NCI-H2171 treated with DMSO at 0.1 percent for 48 hours (cell line): ENCODE measurements around the gene XAGE3.
"Not testable (repeated sequence)": the region's sequence is repeated elsewhere in the genome, so short reads cannot be mapped to it uniquely, and the experiment has no call there.

ENCODE experiments used
- DNase-seq: peaks from one replicate; lab custom pipeline; 2025; lab: John Stamatoyannopoulos, UW

Gene XAGE3, protein sequence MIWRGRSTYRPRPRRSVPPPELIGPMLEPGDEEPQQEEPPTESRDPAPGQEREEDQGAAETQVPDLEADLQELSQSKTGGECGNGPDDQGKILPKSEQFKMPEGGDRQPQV

DNA sequence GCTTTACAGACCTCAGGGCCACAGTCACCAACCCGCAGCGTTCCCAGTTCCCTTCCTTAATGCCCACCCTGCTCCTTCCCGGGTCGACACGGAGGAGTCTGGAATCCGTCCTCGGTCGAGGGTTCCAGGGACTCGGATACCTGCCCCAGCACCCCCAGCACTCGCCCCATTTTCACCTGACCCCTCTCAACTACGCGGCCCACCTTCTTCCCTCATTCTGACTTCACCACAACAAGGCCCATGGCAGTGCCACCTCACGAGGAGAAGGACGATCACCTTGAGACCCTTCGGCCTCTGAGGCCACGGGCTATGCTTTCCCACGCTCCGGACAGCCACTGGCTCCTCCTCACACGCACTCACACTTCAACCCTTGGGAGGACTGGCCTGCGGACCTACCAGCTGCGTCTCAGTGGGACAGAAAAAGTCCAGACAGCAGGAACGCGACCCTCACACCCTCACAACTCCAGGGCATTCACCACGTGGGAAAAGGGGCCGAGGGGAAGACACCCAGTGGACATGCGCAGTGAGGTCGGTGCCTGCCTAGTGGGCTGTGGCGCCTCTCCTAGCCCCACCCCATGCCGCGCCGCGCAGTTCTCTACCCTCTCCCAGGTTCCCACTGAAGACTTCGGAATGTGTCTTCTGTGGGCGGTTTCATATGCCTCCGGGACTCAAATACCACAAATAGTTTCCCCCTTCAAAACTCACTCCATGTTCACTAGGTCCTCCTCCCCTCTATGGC lies at the start of gene XAGE3:
XAGE3 (minus strand) TSS at position 474 of the 739 bp plus-strand sequence. CDS start 950 bp downstream, outside the sequence.
- no peak for DNase-seq

DNA sequence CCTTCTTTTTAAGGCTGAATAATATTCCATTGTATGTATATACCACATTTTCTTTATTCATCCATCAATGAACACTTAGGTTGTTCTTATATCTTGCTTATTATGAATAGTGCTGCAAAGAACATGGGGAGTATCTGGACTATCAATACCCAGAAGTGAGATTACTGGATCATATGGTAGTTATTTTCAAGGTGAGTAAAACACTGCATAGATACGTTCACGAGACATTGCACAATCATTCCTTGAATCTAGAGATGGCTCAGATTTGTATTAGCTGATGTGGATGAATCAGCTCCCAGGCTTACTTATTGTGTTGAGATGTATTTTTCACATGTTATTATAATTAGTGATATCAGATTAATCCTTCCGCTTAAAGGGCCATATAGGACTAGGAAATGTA lies 46.8 kb upstream of the XAGE3 start:
- DNase-seq, result not testable (repeated sequence)

DNA sequence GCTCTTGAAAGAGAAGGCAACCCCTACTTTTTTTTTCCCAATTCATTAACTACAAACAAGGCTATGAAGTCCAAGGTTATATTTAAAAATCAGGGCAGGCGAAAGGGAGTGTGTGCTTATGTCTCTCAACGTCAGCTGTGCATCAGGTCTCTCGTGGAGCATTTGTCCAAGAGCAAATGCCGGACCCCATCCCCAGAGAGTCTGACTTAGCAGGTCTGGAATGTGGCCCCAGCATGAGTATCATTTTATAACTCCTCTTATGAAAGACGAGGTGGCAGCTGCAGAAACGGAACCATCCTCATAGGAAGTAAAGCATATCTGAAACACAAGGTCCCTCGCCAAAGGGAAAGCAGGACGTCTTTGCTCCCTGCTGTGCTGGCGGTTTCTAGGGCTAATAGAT lies 45.8 kb upstream of the XAGE3 start:
- not testable (repeated sequence) for DNase-seq

DNA sequence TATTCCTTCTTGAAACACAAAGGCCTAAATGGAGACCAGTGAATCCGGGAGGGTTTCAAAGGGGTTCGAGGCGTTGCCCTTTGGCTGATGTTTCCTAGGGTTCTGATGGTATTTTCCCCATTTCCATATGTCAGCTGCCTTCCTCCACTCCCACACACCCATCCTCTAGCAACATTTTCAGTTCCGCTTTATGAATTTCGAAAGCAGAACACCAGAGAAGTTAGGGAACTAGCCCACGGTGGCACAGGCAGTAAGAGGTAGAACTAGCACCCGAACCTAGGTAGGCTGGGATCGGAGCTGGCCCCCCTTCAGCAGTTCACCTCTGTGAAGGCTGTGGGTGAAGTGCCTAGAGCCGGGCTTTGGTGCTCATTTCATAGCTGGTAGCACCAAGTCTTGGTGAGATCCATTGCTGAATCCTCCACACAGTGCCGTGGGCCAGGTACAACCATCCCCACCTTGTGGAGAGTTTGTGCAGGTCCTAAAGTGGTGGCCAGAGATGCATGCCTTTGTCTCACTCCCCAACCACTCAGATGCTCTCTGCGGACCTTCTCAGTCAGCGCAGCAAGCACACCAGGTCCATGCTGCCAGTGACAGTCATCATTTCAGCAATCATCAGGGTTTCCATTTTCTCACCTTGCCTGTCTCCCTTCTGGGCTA lies 41.6 kb upstream of the XAGE3 start:
- DNase-seq, result not testable (repeated sequence)

DNA sequence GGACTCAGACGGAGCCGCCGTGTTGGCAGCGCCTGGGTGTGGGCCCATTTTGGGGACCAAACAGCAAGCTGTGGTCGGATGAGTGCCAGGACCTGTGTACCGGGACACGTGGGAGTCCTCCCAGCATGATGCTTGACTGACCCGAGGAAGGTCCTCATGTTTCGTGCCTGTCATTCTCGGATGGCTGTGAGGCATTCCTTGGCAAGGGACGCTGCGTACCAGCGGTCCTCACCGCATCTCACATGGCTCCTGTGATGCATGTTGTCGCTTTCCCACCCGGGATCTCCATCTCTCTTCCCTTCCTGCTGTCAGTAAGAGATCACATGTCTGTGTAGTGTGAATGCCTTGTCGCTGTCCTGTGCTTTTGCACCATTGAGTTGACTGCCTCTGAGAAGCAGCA lies 40.0 kb upstream of the XAGE3 start:
- not testable (repeated sequence) for DNase-seq

DNA sequence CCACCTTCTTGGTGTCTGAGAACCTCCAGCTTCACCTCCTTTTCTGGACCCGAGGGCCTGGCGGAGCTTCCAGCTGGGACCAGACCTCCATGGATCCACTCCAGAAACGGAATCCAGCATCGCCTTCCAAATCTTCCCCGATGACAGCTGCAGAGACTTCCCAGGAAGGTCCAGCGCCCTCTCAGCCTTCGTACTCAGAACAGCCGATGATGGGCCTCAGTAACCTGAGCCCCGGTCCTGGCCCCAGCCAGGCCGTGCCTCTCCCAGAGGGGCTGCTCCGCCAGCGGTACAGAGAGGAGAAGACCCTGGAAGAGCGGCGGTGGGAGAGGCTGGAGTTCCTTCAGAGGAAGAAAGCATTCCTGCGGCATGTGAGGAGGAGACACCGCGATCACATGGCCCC lies 39.3 kb upstream of the XAGE3 start:
- DNase-seq, result not testable (repeated sequence)

DNA sequence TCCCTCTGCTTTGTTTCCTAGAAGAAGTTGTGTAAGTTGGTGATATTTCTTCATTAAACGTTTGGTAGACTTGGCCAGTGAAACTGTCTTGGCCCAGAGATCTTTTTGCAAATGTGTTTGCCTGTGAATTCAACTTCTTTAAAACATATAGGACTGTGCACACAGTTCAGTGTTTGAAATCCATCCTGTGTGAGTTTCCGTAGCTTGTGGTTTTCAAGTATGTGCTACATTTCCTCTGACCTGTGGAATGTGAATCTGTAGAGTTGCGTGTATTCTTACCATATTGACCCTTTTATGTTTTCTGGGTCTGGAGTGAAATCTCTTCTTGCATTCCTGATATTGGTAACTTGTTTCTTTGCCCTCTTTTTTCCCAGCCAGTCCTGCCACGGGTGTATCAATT lies 38.2 kb upstream of the XAGE3 start:
- DNase-seq, result not testable (repeated sequence)

DNA sequence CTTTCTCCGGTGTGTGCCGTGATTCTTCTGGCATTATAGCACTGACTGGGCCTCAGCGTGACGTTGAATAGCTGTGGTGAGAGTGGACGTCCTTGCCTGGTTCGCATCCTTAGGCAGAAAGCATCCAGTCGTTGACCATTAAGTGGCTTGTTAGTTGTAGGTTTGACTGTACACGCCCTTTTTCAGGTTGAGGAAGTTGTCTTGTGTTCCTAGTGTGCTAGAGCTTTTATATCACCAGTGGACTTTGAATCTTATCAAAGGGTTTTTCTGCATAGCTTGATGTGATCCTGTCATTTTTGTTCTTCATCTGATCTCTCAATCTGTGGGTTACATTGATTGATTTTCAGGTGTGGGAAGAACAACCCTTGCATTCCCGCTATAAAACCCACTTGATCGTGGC lies 37.6 kb upstream of the XAGE3 start:
- DNase-seq, result not testable (repeated sequence)

DNA sequence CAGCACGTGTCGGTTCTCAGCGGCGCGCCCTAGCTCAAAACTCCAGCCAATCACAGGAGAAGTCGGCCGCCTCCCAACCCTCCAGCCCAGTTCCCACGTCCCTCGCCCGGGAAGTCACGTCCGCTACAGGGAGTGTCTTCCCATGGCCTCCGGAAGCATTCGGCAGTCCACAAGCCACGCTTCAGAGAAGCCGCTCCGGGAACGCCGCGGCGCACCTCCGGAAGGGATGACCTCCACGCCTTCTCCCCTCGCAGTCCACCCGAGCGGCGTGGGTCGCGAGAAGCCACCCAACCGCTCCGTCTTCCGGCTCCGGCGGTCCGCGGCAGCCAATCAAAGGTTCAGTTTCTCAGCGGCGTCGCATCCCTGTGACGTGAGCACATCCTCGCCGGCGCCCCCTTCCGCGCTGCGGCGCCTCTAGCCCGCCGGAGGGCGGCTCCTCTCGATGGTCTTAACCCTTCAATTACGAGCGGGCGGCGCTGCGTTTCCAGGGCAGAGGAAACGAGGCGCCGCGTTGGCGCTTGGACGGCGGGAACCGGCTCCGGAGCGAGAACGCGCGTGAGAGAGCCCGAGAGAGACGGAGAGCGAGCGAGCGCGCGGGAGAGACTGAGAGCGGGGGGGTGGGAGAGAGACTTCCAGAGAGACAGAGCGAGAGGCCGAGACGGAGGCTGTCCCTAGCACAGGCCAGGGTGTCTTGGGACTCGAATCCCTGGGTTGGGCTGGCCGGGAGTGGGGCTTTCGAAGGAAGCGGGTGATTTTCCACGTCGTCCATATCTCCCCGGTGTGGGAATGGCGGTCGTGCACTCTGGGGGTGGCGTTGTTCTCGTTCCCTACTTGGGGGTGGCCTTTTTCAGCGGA lies 29.2 kb upstream of the XAGE3 start, which contains the start of gene FAM156B:
FAM156B (plus strand) TSS at position 476 of the 855 bp plus-strand sequence. CDS start 9,896 bp downstream, outside the sequence.
- not testable (repeated sequence) for DNase-seq

DNA sequence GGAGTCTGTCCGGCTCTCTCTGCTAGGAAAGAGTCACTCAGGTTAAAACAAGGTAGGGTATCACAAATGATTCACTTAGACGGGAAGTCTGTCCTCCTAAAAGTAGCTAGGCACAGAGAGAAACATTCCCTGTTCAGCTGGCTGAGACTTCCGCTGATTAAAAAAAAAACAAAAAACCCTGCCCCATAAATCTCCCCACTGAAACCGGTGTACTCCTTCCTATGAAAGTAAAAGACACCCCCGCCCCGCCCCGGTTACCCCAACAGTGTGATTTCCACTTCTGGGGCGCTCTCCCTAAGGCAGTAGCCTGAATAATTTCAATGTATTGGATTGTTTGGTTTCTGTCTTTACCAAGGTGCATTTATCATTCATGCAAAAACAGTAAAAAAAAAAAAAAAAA lies 28.6 kb upstream of the XAGE3 start:
- DNase-seq, result not testable (repeated sequence)

DNA sequence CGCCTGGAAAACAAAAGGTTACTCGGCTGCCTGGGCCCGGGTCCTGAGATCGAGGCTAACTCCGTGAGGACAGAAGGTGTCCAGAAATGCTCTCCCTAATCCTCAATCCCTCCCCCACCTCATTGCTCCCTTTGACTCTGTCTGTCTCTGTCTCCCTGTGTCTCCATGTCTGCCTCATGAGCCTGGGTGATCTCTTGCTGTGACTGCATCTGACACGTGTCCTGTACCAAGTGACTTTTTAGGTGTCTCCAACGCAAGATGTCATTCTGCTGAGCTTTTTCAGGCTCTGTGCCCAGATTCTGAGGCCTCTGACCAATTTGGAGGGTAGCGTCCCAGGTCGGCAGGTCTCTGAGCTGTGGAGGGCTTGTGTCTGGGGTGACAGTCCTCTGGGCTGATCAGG lies 20.2 kb upstream of the XAGE3 start:
- DNase-seq, result not testable (repeated sequence)

DNA sequence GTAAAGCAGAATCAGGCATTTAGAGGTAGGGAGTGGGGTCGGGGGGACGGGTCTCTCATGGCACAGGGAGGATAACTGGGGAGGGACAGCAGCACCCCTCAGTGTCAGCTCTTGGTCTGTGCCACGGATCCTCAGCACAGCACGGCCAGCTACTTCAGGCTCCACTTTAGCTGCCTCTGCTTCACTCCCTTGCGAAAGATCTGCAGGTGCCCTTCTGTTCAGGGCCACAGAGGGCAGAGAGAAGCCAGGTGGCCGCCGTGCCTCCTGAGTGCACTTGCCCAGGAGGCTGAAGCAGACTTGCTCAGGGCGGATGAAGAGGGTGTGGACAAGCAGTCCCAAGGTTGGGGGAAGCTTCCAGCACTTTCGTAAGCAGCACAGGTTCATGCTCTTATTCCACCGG lies 19.6 kb upstream of the XAGE3 start:
- DNase-seq, result not testable (repeated sequence)

DNA sequence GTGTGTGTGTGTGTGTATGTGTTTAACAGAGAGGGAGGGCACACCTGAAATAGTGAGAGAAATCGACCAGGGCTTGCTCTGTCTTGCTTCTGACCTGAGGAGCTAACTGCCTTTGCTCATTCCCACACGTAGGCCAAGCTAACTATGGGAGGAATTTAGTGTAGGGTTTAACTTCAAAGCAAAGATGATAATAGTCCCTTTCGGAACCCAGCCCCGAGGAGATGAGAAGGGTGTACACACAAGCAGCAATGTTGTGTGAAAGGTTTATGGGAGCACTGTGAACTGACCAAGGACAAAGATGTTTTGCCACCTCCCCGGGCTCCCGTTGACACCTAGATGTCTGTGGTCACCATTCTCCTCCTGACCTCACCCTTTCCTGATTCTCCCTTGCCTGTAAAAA lies 8.5 kb upstream of the XAGE3 start:
- not testable (repeated sequence) for DNase-seq

DNA sequence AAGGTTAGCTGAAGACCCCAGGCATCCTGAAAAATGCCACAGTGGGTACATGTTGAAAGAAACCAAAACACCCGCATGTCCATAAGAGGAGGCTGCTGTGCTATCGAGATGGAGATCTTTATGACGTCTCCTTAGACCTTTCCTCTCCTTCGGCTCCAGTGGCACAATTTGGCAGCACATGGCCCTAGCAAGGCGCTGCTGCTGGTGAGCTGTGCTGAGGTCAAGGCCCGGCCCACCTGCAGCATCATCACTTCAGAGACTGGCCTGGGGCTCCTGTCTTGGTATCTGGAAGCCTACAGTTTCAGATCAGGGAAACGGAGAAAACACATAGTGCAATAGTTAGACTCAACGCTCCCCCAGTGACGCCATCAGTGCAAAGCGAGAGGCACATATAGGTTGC lies 7.6 kb upstream of the XAGE3 start:
- not testable (repeated sequence) for DNase-seq

DNA sequence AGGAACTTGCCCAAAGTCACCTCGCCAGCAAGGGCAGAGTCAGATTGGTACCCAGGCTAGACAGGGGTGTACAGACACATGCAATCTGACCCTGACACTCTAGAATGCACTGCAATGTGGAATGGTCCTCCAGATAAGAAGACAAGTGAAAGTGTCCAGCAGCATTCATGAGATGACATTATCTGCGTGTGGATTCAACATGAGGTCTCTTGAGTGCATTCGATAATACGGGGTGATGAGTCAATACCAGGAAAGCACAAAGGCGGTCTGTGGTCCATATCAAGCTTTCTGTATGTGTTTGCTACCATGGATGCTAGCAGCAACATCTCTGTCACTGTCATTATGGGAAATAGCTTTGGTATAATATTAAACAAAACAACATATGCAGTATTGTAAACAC lies 6.8 kb upstream of the XAGE3 start:
- no peak for DNase-seq

DNA sequence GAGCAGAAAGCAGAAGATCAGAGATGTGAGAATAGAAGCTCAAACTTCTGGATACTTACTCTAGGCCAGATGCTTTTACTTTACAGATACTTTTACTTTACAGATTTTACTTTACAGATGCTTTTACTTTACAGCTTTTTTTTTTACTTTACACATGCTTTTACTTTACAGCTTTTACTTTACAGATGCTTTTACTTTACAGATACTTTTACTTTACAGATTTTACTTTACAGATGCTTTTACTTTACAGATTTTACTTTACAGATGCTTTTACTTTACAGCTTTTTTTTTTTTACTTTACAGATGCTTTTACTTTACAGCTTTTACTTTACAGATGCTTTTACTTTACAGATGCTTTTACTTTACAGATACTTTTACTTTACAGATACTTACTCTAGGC lies 5.9 kb upstream of the XAGE3 start:
- not testable (repeated sequence) for DNase-seq

DNA sequence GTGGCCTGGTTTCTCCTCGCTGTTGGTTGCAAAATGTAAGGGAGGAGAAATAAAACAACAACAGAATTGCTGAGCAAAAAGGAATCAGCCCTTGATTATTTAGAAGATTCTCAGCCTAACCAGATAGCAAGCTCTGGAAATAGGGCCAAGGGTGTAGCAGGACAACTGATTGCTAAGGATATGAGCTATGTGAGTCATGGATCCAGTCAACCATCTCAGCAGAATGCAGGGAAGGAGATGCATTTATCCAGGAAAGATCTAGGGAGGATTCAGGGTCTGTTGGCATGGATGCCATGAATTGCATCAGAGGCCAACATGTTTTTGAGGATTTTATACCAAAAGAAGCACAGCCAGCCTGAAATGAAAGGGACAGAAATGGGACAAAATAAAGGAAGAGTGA lies 2.2 kb upstream of the XAGE3 start:
- no peak for DNase-seq

DNA sequence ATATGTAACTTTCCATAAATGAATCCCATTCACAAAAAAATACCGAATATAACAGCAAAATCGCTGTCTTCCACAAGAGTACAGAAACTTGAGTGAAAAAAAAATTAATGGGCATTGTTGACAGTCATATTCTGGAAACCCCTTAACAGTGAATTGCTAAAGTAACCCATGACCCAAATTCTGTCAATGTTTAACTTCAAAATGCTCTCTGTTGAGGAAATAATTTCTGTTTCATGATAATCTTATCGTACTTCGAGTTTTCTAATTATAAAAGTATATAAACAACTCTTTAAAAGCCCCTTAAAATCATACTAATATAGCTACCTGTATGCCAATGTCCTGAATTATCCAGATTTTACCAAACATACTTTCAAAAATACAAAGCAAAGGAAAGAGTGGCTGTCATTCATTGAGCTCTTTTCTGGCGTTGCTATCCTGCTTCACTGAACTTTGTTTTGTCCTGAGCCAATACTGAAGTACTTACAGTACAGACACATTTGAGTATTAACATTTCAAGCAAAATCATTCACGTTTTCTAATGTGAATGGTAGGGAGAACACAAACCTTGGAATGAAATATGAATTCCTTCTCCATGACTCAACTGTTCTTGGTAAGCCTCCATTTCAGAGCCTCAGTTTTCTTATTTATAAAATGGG lies 2.4 kb downstream of the XAGE3 start:
- DNase-seq, result no peak

DNA sequence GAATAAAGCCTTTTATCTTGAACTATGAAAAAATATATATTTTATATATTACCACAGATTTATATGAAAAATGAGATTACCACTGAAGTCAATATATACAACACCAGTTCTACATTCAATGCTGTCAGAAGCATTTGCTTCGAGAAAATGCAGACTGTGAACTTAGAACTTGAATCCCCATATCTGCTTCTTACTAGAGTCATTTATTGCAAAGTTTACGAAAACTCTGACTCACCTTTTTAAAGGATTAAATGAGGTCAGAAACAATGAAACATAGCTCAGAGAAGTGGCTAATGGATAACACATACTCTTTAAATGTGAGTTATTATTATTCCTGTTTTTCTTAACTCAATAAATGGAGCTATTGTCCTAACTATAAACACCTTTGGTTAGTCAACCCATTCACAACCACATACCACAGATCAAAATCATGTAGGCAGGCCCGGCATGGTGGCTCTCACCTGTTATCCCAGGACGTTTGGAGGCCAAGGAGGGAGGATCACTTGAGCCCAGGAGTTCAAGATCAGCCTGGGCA lies 10.8 kb downstream of the XAGE3 start:
- not testable (repeated sequence) for DNase-seq

DNA sequence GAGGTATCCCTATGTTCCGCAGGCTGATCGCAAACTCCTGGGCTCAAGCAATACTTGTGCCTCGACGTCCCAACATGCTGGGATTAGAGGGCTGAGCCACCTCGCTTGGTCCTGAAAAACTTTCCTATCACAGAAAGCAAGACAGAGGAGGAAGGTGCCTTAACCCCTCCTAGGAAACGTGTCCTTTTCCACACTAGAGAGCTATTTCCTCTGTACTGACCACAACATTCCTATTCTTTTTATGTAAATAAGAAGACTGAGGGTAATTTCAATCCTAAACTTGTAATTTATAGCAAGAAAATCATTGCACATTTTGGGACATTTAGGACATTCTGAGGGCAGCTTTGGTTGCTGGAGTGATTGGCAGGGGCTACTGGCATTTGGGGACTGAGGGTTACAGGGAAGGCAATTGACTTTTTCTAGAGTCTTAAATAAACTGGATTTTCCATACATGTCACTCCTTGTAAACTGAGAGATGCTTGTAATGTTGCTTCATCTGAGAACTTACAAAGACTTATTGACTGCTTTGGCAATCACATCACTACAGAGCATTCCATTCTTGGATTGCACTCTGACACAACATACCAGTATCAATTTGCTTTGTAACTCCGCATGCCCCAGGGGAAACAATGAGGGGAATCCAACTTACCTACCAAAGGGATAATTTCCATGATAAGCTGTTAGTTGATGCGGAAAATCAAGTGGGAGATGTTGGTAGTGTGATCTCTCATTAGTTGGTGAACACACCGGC lies 15.6 kb downstream of the XAGE3 start:
- no peak for DNase-seq

DNA sequence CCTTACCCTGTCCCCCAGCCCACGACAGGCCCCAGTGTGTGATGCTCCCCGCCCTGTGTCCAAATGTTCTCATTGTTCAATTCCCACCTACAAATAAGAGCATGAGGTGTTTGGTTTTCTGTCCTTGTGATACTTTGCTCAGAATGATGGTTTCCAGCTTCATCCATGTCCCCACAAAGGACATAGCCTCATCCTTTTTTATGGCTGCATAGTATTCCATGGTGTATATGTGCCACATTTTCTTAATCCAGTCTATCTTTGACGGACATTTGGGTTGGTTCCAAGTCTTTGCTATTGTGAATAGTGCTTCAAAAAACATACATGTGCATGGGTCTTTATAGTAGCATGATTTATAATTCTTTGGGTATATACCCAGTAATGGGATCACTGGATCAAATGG lies 24.3 kb downstream of the XAGE3 start:
- not testable (repeated sequence) for DNase-seq
